Colonic mucosa (tissue), 4 donors: ENCODE measurements around the gene SLC26A2. TPM values are rescaled to one million over a fixed set of nuclear protein-coding genes. Genes with fewer than 3 reads are reported as not detected.

Source experiments
- DNase-seq: peaks from one replicate; pipeline ENCODE4 v3.0.0-alpha.2; 2020
- H3K27ac ChIP-seq: fragments of 200-600 bp; one replicate; pipeline ENCODE4 v1.8.0; 2021
- H3K27me3 ChIP-seq: fragments of 200-600 bp; one replicate; pipeline ENCODE4 v1.8.0; 2021
- H3K36me3 ChIP-seq: fragments of 200-600 bp; one replicate; pipeline ENCODE4 v1.8.0; 2021
- H3K4me1 ChIP-seq: fragments of 200-600 bp; one replicate; pipeline ENCODE4 v1.8.0; 2021; ENCODE audit warnings: mild to moderate bottlenecking
- H3K4me3 ChIP-seq: fragments of 200-600 bp; one replicate; pipeline ENCODE4 v1.8.0; 2021
- H3K9ac ChIP-seq, 2 donors: one replicate each; pipeline ENCODE4 v1.7.0; 2013; ENCODE audit warnings: control low read depth in 2 of 2, low read depth in 2 of 2, low read length in 2 of 2
- H3K9me3 ChIP-seq: fragments of 200-600 bp; one replicate; pipeline ENCODE4 v1.8.0; 2021
- intact Hi-C: fragments of 100-400 bp; cut with DNase I; formaldehyde crosslinking; loops from one replicate; pipeline ENCODE4 v1.14.1; 2022
- total RNA-seq, 2 donors: library from RNA; stranded (reverse); fragmentation: NEBNext Ultra II Directional in 1 of 2; extraction: Animal tissue kit (Norgen Biotek cat#: 25700) in 1 of 2; gene quantifications; one replicate each; pipeline ENCODE4 v1.2.1, GENCODE V29; 2021
- TF ChIP-seq, protein P1 (sequence below): fragments of 200-600 bp; IDR thresholded peaks from one replicate; pipeline ENCODE4 v1.8.0; 2022; ENCODE audit warnings: antibody characterized with exemption, mild to moderate bottlenecking
- donor health status: healthy.
- donor health status: DM: no; HTN: no; CAD: no.
- donor health status: DM: no; HTN: no; CAD: no.

The SLC26A2 gene
- total RNA-seq, 2 donors from 2014 or later, result 339 to 770 TPM

DNA sequence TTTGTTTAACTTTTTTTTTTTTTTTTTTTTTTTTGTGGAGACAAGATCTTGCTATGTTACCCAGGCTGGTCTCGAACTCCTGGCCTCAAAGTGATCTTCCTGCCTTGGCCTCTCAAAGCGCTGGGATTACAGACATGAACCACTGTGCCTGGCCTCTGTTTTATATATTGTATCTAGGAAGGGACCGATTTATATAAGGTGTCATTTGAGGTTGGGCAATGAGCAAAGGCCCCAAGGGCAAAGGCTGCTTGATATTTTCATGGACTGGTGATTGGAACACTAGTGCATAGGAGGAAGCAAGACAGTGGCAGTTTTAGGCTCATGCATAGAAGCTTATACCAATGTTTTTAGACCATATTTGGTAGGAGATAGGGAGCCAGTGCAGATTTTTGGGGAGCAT, 3.2 kb downstream of the SLC26A2 start:
- Histone ChIP-seq H3K4me1 (no peaks in the 10 kb centered on the region), H3K27ac (peak overlapping the region; percentile 2), H3K4me3 (no peak overlapping the region), H3K9ac (peak overlapping the region in 1 of 2 donors; percentile 28), H3K27me3 (no peaks in the 10 kb centered on the region), H3K36me3 (no peaks in the 10 kb centered on the region), H3K9me3 (no peaks in the 10 kb centered on the region)
- intact Hi-C loops, result loop anchor here (5.0 kb wide), 1 partner anchor 111 kb away; no protein-coding TSS in a partner anchor
- TF ChIP-seq, protein P1, sequence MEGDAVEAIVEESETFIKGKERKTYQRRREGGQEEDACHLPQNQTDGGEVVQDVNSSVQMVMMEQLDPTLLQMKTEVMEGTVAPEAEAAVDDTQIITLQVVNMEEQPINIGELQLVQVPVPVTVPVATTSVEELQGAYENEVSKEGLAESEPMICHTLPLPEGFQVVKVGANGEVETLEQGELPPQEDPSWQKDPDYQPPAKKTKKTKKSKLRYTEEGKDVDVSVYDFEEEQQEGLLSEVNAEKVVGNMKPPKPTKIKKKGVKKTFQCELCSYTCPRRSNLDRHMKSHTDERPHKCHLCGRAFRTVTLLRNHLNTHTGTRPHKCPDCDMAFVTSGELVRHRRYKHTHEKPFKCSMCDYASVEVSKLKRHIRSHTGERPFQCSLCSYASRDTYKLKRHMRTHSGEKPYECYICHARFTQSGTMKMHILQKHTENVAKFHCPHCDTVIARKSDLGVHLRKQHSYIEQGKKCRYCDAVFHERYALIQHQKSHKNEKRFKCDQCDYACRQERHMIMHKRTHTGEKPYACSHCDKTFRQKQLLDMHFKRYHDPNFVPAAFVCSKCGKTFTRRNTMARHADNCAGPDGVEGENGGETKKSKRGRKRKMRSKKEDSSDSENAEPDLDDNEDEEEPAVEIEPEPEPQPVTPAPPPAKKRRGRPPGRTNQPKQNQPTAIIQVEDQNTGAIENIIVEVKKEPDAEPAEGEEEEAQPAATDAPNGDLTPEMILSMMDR, result no peak
- no peak for DNase-seq

DNA sequence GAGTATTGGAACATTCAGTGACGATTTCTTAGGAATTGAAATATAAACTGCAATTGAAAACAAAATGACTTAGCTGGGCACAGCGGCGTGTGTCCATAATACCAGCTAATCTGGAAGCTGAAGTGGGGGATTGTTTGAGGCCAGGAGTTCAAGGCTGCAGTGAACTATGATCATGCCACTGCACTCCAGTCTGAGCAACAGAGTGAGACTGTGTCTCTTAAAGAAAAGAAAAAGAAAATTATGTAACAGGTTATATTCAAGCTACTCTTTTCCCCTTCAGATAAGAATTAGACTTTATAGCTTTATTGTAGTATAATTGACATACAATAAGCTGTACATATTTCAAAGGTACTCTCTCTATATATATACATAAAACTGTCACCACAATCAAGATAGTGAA, 6.4 kb downstream of the SLC26A2 start:
- H3K4me3 ChIP-seq, result no peak overlapping the region
- no peak overlapping the region for H3K9ac ChIP-seq
- intact Hi-C loops, result no loop called here
- H3K4me1 ChIP-seq, result no peaks in the 10 kb centered on the region
- H3K9me3 ChIP-seq, result no peaks in the 10 kb centered on the region
- no peaks in the 10 kb centered on the region for H3K36me3 ChIP-seq
- DNase-seq, result peak; percentile 64
- TF ChIP-seq, protein P1, result no peak
- H3K27ac ChIP-seq, result no peak overlapping the region
- H3K27me3 ChIP-seq, result no peaks in the 10 kb centered on the region

DNA sequence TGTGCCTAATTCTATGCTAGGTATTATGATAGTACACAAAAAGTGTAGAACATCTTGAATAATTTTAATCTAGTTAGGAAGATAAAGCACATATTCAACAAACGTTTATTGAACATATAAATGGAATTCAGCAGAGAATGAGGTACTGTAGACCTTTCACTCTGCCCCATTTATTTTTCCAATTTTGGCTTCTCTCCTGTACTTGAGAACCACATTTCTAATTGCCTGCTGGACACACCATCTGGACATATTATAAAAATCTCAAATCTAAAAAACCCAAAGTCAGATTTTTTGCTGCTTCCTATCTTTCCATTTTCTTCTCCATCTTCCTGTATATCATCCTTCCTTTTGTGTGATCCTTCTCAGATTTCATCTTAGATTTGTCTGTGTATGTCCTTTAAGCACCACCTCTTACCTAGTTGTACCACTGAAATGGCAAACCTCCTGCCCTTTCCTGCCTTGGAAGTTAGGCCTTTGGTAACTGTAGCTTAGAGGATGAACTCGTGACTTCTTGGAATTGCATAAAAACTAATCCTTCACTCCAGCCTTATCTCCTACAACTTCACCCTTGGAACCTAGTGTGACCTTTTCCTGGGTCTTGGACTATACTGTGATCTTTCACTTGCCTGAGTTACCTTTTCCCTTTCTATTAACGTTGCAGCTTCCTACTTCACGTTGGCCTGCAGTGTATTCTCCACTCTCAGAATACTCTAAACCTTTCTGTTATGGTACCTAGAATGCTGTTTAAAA, 8.8 kb downstream of the SLC26A2 start:
- intact Hi-C loops, result no loop called here
- H3K27me3 ChIP-seq, result no peaks in the 10 kb centered on the region
- no peak overlapping the region for H3K27ac ChIP-seq
- TF ChIP-seq, protein P1, result no peak
- no peaks in the 10 kb centered on the region for H3K36me3 ChIP-seq
- no peak overlapping the region for H3K4me3 ChIP-seq
- no peak overlapping the region for H3K9ac ChIP-seq
- H3K4me1 ChIP-seq, result no peaks in the 10 kb centered on the region
- no peaks in the 10 kb centered on the region for H3K9me3 ChIP-seq
- no peak for DNase-seq

DNA sequence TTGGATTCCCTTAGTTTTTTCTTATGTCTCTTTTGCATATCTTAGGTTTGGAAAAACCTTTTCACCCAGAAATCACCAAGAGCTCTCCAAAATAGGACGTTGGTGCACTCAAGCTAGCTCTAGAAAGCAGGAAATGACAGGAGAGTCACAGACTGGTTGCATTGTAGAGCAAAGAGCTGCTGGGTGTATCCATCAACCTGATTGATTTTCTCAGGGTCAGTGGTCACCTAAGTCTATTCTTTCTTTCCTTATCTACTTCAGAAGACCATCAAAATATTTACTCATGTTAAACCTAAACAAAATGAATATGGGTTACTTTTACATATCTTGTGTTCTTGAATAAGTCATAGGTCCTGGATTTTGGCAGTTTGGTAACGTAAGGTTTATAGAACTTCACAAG, 14.9 kb downstream of the SLC26A2 start:
- no peaks in the 10 kb centered on the region for H3K27me3 ChIP-seq
- no peak overlapping the region for H3K4me3 ChIP-seq
- H3K4me1 ChIP-seq, result peaks cover 3% of the 10 kb centered on the region
- no peaks in the 10 kb centered on the region for H3K36me3 ChIP-seq
- no peaks in the 10 kb centered on the region for H3K9me3 ChIP-seq
- no peak overlapping the region for H3K27ac ChIP-seq
- intact Hi-C loops, result no loop called here
- no peak overlapping the region for H3K9ac ChIP-seq
- TF ChIP-seq, protein P1, result no peak
- DNase-seq, result no peak

DNA sequence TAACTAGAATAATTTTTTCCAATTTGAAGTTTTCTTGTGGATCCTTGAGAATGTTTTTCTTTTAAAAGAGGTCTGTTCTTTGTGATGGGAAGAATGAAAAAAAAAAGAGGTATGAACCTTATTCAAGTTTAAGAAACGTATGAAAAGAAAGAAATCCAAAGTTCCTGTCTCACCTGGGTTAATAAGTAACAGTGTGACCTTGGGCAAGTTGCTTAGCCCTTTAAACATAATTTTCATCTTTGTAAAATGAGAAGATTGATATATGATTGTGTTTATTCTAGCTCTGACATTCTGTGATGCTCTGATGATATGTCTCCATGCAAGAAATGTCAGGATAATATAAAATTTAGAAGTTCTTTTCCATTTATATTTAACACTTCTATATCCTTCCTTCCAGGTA, 19.3 kb downstream of the SLC26A2 start:
- Histone ChIP-seq H3K4me1 (peaks cover 3% of the 10 kb centered on the region), H3K36me3 (no peaks in the 10 kb centered on the region), H3K27ac (no peak overlapping the region), H3K9me3 (no peaks in the 10 kb centered on the region), H3K27me3 (no peaks in the 10 kb centered on the region), H3K9ac (no peak overlapping the region), H3K4me3 (no peak overlapping the region)
- TF ChIP-seq, protein P1, result no peak
- no peak for DNase-seq
- intact Hi-C loops, result no loop called here
